K562 (cell line): ENCODE measurements around the gene LIMS4. TPM values are rescaled to one million over a fixed set of nuclear protein-coding genes. Genes with fewer than 3 reads are reported as not detected.
"Not testable (repeated sequence)": the region's sequence is repeated elsewhere in the genome, so short reads cannot be mapped to it uniquely, and the experiment has no call there.

Source experiments
- ATAC-seq: fragments of 200-7000 bp; cut with Tn5 transposase; 3 replicates; pipeline ENCODE4 v1.9.1; 2020; ENCODE audit warnings: moderate library complexity
- BruUV-seq: library from RNA; stranded (reverse); fragments of 400-500 nt; replicated peaks from 2 replicates; lab custom pipeline; 2021; lab: Mats Ljungman, UMichigan
- CTCF ChIA-PET: fragments of 300-600 bp; formaldehyde crosslinking; extraction: SDS; loops from one replicate; lab custom pipeline; 2021; ENCODE audit warnings: low intra/inter-chr PET ratio; lab: Yijun Ruan, JAX
- POLR2A ChIA-PET: fragments of 300-600, 350-650 bp; sonication (Branson Sonifier 250); formaldehyde crosslinking; extraction: SDS; loops from one replicate; lab custom pipeline; 2021; ENCODE audit warnings: antibody characterized with exemption, inconsistent platforms; lab: Yijun Ruan, JAX
- DNase-seq, 4 experiments: peaks; one replicate each; pipeline versions ENCODE4 v3.0.0 to v3.0.0-alpha.2; 2011 to 2018; ENCODE audit warnings: low spot score in 3 of 4, mixed read lengths in 3 of 4; ENCODE audit errors: extremely low read depth in 1 of 4
- FAIRE-seq: peaks from 2 replicates; lab custom pipeline; 2011; peaks lifted over from hg19 to GRCh38; lab: Jason Lieb, UNC
- H2AFZ ChIP-seq: 2 replicates; pipeline ENCODE4 v1.6.0; 2011; ENCODE audit warnings: low read depth, low read length, control low read depth, inconsistent platforms
- H3K27ac ChIP-seq: fragments of 200-600 bp; 3 replicates; pipeline ENCODE4 v1.8.0; 2011; ENCODE audit warnings: low read depth, mild to moderate bottlenecking, control low read depth, inconsistent platforms, low read length, moderate library complexity, mixed read lengths; ENCODE audit errors: extremely low read depth
- H3K27me3 ChIP-seq, 2 experiments: fragments of 300-600 bp in 1 of 2; 2 replicates in 1 of 2; 3 replicates in 1 of 2; pipeline versions ENCODE4 v1.6.0 to v1.8.0; 2011; ENCODE audit warnings: inconsistent platforms in 2 of 2, low read length in 2 of 2, mild to moderate bottlenecking in 1 of 2, mixed read lengths in 1 of 2, moderate library complexity in 1 of 2; ENCODE audit not compliant: control insufficient read depth in 2 of 2, insufficient read depth in 2 of 2
- H3K36me3 ChIP-seq: fragments of 300-600 bp; 3 replicates; pipeline ENCODE4 v1.8.0; 2011; ENCODE audit warnings: mild to moderate bottlenecking, low read length, inconsistent platforms; ENCODE audit not compliant: control insufficient read depth, insufficient read depth
- H3K4me1 ChIP-seq, 2 experiments: fragments of 200-600 bp in 1 of 2; replicated peaks in 1 of 2; 2 replicates in 1 of 2; 3 replicates in 1 of 2; pipeline versions ENCODE4 v1.5.1 to v1.8.0; 2011; ENCODE audit warnings: inconsistent platforms in 2 of 2, low read length in 2 of 2, mild to moderate bottlenecking in 1 of 2, mixed read lengths in 1 of 2, moderate library complexity in 1 of 2; ENCODE audit not compliant: control insufficient read depth in 2 of 2, insufficient read depth in 2 of 2
- H3K4me2 ChIP-seq: 2 replicates; pipeline ENCODE4 v1.6.1; 2011; ENCODE audit warnings: low read length, control low read depth, inconsistent platforms, mixed read lengths; ENCODE audit not compliant: insufficient read depth
- H3K4me3 ChIP-seq: fragments of 200-600 bp; sonication (generic), shearing (Covaris generic); 2 replicates; pipeline ENCODE4 v1.5.1; 2016; ENCODE audit warnings: control low read depth, inconsistent platforms
- H3K79me2 ChIP-seq: fragments of 200-600 bp; 3 replicates; pipeline ENCODE4 v1.8.0; 2011; ENCODE audit warnings: low read length, inconsistent platforms; ENCODE audit not compliant: control insufficient read depth, insufficient read depth
- H3K9ac ChIP-seq, 2 experiments: 2 replicates each; pipeline versions ENCODE4 v1.6.0 to v1.6.1; 2011; ENCODE audit warnings: low read depth in 2 of 2, low read length in 2 of 2, control low read depth in 1 of 2, inconsistent platforms in 1 of 2, mild to moderate bottlenecking in 1 of 2, mixed read lengths in 1 of 2; ENCODE audit not compliant: insufficient read depth in 1 of 2
- H3K9me1 ChIP-seq: one replicate; pipeline ENCODE4 v1.6.0; 2011; ENCODE audit warnings: inconsistent platforms, mild to moderate bottlenecking, low read length, moderate library complexity; ENCODE audit not compliant: control insufficient read depth, insufficient read depth
- H3K9me3 ChIP-seq: replicated peaks from 2 replicates; pipeline ENCODE4 v1.5.1; 2011; ENCODE audit warnings: low read depth, low read length, inconsistent platforms; ENCODE audit not compliant: control insufficient read depth, insufficient read depth
- H4K20me1 ChIP-seq: replicated peaks from 2 replicates; pipeline ENCODE4 v1.6.1; 2011; ENCODE audit warnings: low read length, inconsistent platforms, mixed read lengths; ENCODE audit not compliant: control insufficient read depth, insufficient read depth
- WGBS: fragments of 100-300 bp; shearing (Covaris generic); methylation state at CpG from one replicate; pipeline ENCODE4 v1.1.6; 2016; ENCODE audit warnings: low coverage, mixed read lengths; ENCODE audit not compliant: insufficient coverage; ENCODE audit errors: missing lambda C conversion rate; 5-methylcytosine and 5-hydroxymethylcytosine counted together
- in situ Hi-C: fragments of 300-500 bp; cut with MboI; formaldehyde crosslinking; loops from 4 replicates; pipeline ENCODE4 v1.15.0; 2018; ENCODE audit warnings: inconsistent platforms, mixed read lengths
- intact Hi-C: fragments of 100-400 bp; cut with micrococcal nuclease; formaldehyde crosslinking; loops from 2 replicates; pipeline ENCODE4 v1.14.2; 2022
- polyA plus RNA-seq, 8 experiments: library from polyadenylated mRNA; depleted of rRNA in 4 of 8; stranded (reverse) in 5 of 8; unstranded in 3 of 8; fragments of >200 nt; fragmentation: Nextera tagmentation in 2 of 8; fragmentation: Illumina TruSeq in 1 of 8; extraction: Ambion mirVana in 2 of 8; extraction: Trizol in 1 of 8; gene quantifications; 2 replicates each; pipeline versions ENCODE4 v1.2.1 to v1.2.3, GENCODE V29; 2011 to 2014; ENCODE audit warnings: inconsistent platforms in 1 of 8, missing spikeins in 1 of 8
- total RNA-seq, 7 experiments: library from RNA; depleted of rRNA in 6 of 7; stranded (reverse); fragments of >200 nt in 6 of 7; fragmentation: Illumina TruSeq in 2 of 7; extraction: Trizol in 2 of 7; gene quantifications; 2 replicates each; pipeline versions ENCODE4 v1.2.1 to v1.2.3, GENCODE V29; 2011 to 2021; ENCODE audit warnings: low replicate concordance in 1 of 7

LIMS4 gene
- total and polyA plus RNA-seq, 9 of the 15 experiments (the other 6 are each of a cell fraction or from before 2014, with no cell fraction given), result 0.49 to 2.6 (median 1.3) TPM; not detected in 2

GRCh38 chr2:110423574-110423962, 49.0 kb downstream of the LIMS4 start:
- no CpG with 5 or more reads among the region's 56 CpGs for WGBS
- CTCF ChIA-PET, in situ Hi-C loops, H3K9me3 ChIP-seq, H3K9ac ChIP-seq, H2AFZ ChIP-seq, H3K4me3 ChIP-seq, H3K36me3 ChIP-seq, FAIRE-seq, H3K9me1 ChIP-seq, POLR2A ChIA-PET, DNase-seq, H4K20me1 ChIP-seq, H3K27me3 ChIP-seq, intact Hi-C loops, H3K4me1 ChIP-seq, BruUV-seq, H3K27ac ChIP-seq, H3K79me2 ChIP-seq, H3K4me2 ChIP-seq, ATAC-seq: not testable (repeated sequence)

- ATAC-seq, H3K9ac ChIP-seq, in situ Hi-C loops, H3K4me2 ChIP-seq, H3K4me3 ChIP-seq, intact Hi-C loops, H3K36me3 ChIP-seq, FAIRE-seq, CTCF ChIA-PET, H3K27me3 ChIP-seq, H4K20me1 ChIP-seq, H3K79me2 ChIP-seq, POLR2A ChIA-PET, H3K27ac ChIP-seq, H3K9me1 ChIP-seq, BruUV-seq, H2AFZ ChIP-seq, DNase-seq, H3K9me3 ChIP-seq, H3K4me1 ChIP-seq: not testable (repeated sequence)
- no CpG with 5 or more reads among the region's 36 CpGs for WGBS
Measured at GRCh38 chr2:110422852-110423573, 49.6 kb downstream of the LIMS4 start.

- H4K20me1 ChIP-seq, H3K9me1 ChIP-seq, H3K27ac ChIP-seq, CTCF ChIA-PET, DNase-seq, POLR2A ChIA-PET, H3K4me1 ChIP-seq, BruUV-seq, H3K4me3 ChIP-seq, H3K36me3 ChIP-seq, H2AFZ ChIP-seq, H3K9ac ChIP-seq, H3K4me2 ChIP-seq, in situ Hi-C loops, intact Hi-C loops, FAIRE-seq, ATAC-seq, H3K79me2 ChIP-seq, H3K9me3 ChIP-seq, H3K27me3 ChIP-seq: not testable (repeated sequence)
- WGBS, result no CpG with 5 or more reads among the region's 9 CpGs
Measured at GRCh38 chr2:110420641-110421354, 51.8 kb downstream of the LIMS4 start.
